ENCODE measurements around the gene TPGS1. TPM values are rescaled to one million over a fixed set of nuclear protein-coding genes. Genes with fewer than 3 reads are reported as not detected.

Gene TPGS1
- total RNA-seq, 1 experiment from 2014 or later: 22.6 TPM

DNA sequence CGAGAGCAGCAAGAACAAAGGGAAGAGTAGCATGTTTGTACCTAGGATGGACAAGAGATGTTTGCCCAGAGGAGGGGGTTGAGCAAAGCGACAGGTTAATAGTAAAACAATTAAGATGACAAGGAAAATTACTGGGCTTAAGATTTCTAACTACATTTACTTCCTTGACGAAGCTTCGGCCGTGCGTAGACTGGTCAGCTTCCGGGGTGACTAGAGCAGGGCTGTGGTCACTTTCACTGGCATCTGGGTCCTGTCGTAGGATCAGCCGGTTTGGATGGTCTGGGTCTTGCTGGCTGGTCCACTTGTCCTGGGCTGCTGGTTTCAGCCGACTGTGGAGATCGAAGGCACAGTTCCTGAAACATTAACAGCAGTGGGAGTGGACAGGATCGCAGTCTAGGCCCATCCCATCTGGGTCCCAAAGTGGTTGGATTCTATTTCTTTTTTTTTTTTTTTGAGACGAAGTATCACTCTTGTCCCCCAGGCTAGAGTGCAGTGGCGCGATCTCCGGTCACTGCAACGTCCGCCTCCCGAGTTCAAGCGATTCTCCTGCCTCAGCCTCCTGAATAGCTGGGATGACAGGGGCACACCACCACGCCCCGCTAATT is 60.1 kb downstream of the TPGS1 start:
- Histone ChIP-seq H3K4me3 (no peak overlapping the region), H3K27me3 (no peaks in the 10 kb centered on the region), H3K9me3 (no peaks in the 10 kb centered on the region), H3K36me3 (no peaks in the 10 kb centered on the region)
- no peak for DNase-seq

Other genes with a start within 250 kb of the TPGS1 start
- 8.3 and 22.0 TPM in 2 replicates for gene PLPP2, start 216.1 kb upstream of the TPGS1 start, total RNA-seq (2014; rRNA removed; shearing (Covaris generic); ENCODE audit: low replicate concordance)
- 3.5 and 3.6 TPM in 2 replicates for gene MIER2, start 162.7 kb upstream of the TPGS1 start, total RNA-seq (2014; rRNA removed; shearing (Covaris generic); ENCODE audit: low replicate concordance)
- not detected in 2 replicates for gene C2CD4C, start 98.3 kb upstream of the TPGS1 start, total RNA-seq (2014; rRNA removed; shearing (Covaris generic); ENCODE audit: low replicate concordance)
- not detected in 2 replicates for gene SHC2, start 46.5 kb upstream of the TPGS1 start, total RNA-seq (2014; rRNA removed; shearing (Covaris generic); ENCODE audit: low replicate concordance)
- gene MADCAM1, start 11.0 kb upstream of the TPGS1 start, total RNA-seq (2014; rRNA removed; shearing (Covaris generic); ENCODE audit: low replicate concordance): not detected in 2 replicates
- 46.3 and 76.3 TPM in 2 replicates for gene CDC34, start 24.3 kb downstream of the TPGS1 start, total RNA-seq (2014; rRNA removed; shearing (Covaris generic); ENCODE audit: low replicate concordance)
- not detected in 2 replicates for gene GZMM, start 36.6 kb downstream of the TPGS1 start, total RNA-seq (2014; rRNA removed; shearing (Covaris generic); ENCODE audit: low replicate concordance)
- gene BSG, start 65.1 kb downstream of the TPGS1 start, total RNA-seq (2014; rRNA removed; shearing (Covaris generic); ENCODE audit: low replicate concordance): 222 and 323 TPM in 2 replicates
- 0.46 TPM in 1 of 2 replicates, not detected in the other for gene HCN2, start 82.4 kb downstream of the TPGS1 start, total RNA-seq (2014; rRNA removed; shearing (Covaris generic); ENCODE audit: low replicate concordance)
- gene POLRMT, start 126.0 kb downstream of the TPGS1 start, total RNA-seq (2014; rRNA removed; shearing (Covaris generic); ENCODE audit: low replicate concordance): 20.1 and 33.2 TPM in 2 replicates
- gene FGF22, start 132.4 kb downstream of the TPGS1 start, total RNA-seq (2014; rRNA removed; shearing (Covaris generic); ENCODE audit: low replicate concordance): not detected in 2 replicates
- gene RNF126, start 155.7 kb downstream of the TPGS1 start, total RNA-seq (2014; rRNA removed; shearing (Covaris generic); ENCODE audit: low replicate concordance): 22.0 and 23.5 TPM in 2 replicates
- 16.0 and 25.0 TPM in 2 replicates for gene FSTL3, start 168.9 kb downstream of the TPGS1 start, total RNA-seq (2014; rRNA removed; shearing (Covaris generic); ENCODE audit: low replicate concordance)
- not detected in 2 replicates for gene PRSS57, start 188.0 kb downstream of the TPGS1 start, total RNA-seq (2014; rRNA removed; shearing (Covaris generic); ENCODE audit: low replicate concordance)
- gene PALM, start 201.4 kb downstream of the TPGS1 start, total RNA-seq (2014; rRNA removed; shearing (Covaris generic); ENCODE audit: low replicate concordance): 9.3 and 10.5 TPM in 2 replicates
- gene MISP, start 243.6 kb downstream of the TPGS1 start, total RNA-seq (2014; rRNA removed; shearing (Covaris generic); ENCODE audit: low replicate concordance): not detected in 2 replicates